ENCODE data around the gene ACAD11.

GRCh38 chr3:132638706-132639105 is 20.9 kb downstream of the ACAD11 start:
- no peak for TF ChIP-seq ISL1 (CRISPR knock-in tag; IDR thresholded peaks at IDR 0.05)
- no peak for TF ChIP-seq ZFP3 (CRISPR knock-in tag; IDR thresholded peaks at IDR 0.05)
- TF ChIP-seq GLIS3 (CRISPR knock-in tag; IDR thresholded peaks at IDR 0.05), result no peak
- no peak for TF ChIP-seq PPARA (CRISPR knock-in tag; IDR thresholded peaks at IDR 0.05; ENCODE audit: borderline replicate concordance)
- no peak for TF ChIP-seq TOX (CRISPR knock-in tag; IDR thresholded peaks at IDR 0.05; ENCODE audit: borderline replicate concordance)
- no peak for TF ChIP-seq CREB5 (CRISPR knock-in tag; IDR thresholded peaks at IDR 0.05; ENCODE audit: low read depth)
- TF ChIP-seq, protein P1, sequence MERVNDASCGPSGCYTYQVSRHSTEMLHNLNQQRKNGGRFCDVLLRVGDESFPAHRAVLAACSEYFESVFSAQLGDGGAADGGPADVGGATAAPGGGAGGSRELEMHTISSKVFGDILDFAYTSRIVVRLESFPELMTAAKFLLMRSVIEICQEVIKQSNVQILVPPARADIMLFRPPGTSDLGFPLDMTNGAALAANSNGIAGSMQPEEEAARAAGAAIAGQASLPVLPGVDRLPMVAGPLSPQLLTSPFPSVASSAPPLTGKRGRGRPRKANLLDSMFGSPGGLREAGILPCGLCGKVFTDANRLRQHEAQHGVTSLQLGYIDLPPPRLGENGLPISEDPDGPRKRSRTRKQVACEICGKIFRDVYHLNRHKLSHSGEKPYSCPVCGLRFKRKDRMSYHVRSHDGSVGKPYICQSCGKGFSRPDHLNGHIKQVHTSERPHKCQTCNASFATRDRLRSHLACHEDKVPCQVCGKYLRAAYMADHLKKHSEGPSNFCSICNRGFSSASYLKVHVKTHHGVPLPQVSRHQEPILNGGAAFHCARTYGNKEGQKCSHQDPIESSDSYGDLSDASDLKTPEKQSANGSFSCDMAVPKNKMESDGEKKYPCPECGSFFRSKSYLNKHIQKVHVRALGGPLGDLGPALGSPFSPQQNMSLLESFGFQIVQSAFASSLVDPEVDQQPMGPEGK (CRISPR knock-in tag; IDR thresholded peaks at IDR 0.05; ENCODE audit: borderline replicate concordance), result no peak
- TF ChIP-seq, protein P2, sequence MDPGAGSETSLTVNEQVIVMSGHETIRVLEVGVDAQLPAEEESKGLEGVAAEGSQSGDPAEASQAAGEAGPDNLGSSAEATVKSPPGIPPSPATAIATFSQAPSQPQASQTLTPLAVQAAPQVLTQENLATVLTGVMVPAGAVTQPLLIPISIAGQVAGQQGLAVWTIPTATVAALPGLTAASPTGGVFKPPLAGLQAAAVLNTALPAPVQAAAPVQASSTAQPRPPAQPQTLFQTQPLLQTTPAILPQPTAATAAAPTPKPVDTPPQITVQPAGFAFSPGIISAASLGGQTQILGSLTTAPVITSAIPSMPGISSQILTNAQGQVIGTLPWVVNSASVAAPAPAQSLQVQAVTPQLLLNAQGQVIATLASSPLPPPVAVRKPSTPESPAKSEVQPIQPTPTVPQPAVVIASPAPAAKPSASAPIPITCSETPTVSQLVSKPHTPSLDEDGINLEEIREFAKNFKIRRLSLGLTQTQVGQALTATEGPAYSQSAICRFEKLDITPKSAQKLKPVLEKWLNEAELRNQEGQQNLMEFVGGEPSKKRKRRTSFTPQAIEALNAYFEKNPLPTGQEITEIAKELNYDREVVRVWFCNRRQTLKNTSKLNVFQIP (CRISPR knock-in tag; IDR thresholded peaks at IDR 0.05; ENCODE audit: borderline replicate concordance, low read depth), result no peak
- TF ChIP-seq ESRRG (CRISPR knock-in tag; IDR thresholded peaks at IDR 0.05), result no peak
- no peak for TF ChIP-seq CSDC2 (CRISPR knock-in tag; IDR thresholded peaks at IDR 0.05)
- no peak for TF ChIP-seq ZNF565 (CRISPR knock-in tag; conservative IDR thresholded peaks at IDR 0.05; ENCODE audit: low read depth)

Measured in SK-N-SH treated with all-trans-retinoic acid at 6 μM for 48 hours (cell line).